ENCODE measurements around the gene CD72. TPM values are rescaled to one million over a fixed set of nuclear protein-coding genes. Genes with fewer than 3 reads are reported as not detected.

Gene CD72, protein sequence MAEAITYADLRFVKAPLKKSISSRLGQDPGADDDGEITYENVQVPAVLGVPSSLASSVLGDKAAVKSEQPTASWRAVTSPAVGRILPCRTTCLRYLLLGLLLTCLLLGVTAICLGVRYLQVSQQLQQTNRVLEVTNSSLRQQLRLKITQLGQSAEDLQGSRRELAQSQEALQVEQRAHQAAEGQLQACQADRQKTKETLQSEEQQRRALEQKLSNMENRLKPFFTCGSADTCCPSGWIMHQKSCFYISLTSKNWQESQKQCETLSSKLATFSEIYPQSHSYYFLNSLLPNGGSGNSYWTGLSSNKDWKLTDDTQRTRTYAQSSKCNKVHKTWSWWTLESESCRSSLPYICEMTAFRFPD
- 0.39 and 1.1 TPM in 2 replicates for total RNA-seq

DNA sequence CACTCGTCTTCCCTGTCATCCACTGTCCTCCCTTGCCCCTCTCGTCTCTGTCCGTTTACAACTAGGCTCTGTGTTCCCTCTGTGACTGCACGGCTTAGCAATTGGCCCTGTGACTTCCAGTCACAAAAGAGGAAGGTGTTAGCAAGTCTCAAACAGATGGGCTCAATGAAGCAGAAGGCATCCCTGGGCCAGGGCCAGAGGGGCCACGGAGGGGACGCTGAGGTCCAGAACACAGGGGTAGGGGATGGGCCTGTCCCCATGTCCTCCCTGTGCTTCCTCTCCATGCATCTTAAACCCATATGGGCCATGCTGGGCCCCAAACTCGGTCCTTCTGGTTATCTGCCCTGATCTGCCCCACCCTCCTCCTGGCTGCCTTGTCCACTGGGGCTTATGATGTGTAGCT lies at the start of gene CD72:
CD72 (minus strand) TSS at position 89 of the 403 bp plus-strand sequence. CDS start 110 bp downstream, outside the sequence.

DNA sequence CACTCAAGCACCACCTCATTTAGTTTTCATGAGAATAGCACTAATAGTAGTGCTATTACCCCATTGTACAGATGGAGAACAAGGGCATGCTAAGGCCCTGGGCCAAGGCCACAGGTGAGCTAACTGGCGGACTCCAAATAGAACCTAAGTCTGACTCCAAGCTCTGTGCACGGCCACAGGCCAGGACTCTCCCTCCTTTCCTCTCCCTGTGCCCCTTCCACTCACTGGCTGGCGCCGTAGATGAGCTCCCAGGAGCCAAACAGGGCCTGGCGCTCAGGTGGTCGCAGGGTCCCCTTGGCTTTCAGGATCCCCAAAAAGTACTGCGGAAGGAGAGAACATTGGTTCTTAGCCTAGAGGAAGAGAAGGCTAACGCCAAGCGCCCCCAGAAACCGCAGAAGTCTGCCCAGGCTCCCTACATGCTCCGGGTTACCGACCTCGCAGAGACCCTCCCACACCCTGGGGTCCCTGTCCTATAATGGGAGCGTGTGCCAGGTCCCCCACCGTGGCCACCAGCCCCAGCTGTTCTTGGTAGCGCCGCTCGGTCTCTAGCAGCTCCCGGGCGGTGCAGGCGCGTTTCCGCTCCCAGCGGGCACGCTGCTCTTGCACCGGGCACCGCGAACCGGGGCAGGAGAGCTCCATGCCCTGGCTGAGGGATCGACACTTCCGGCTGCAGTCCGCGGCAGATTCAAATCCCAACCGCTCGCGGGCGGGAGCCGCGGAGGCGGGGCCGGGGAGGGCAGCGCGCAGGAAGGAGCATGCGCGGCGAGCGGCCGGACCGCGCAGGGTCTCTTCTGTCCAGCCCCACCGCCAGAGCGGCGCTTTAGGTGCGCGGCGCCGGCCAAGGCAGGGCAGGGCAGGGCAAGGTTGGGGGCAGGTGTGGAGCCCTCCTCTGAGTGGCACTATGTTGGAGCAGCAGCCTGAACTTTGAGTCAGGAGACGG lies 46.6 kb upstream of the CD72 start, which contains the start of gene ARHGEF39:
ARHGEF39 (minus strand) TSS at position 665 of the 940 bp plus-strand sequence; CDS start at position 639, 26 bp downstream.

GRCh38 chr9:35658137-35658967 lies 40.1 kb upstream of the CD72 start, which contains the start of gene CCDC107:
Gene CCDC107 (plus strand): TSS chr9:35658292. CDS start chr9:35658380, 88 bp downstream.

DNA sequence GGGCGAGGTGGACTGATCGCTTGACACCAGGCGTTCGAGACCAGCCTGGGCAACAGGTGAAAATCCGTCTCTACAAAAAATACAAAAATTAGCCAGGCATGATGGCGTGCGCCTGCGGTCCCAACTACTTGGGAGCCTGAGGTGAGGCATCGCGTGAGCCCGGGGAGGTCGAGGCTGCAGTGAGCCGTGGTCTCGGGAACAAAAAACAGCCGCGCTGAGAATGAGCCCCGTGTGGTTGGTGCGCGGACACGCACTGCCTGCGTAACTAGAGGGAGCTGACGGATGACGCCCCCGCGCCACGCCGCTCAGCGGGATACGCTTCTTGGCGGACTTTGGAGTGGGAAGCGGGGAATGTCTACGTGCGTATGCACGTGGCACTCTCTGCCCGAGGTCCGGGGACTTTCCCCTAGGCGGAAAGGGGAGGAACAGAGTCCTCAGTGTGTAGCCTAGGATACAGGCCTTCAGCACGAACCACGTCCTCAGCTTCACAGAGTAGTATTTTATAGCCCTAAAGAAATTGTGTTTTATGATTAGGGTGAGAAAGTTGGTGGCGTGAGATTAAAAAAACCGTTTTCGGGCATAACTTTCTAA lies 39.4 kb upstream of the CD72 start, which contains the start of gene RMRP:
RMRP (minus strand) TSS at position 474 of the 591 bp plus-strand sequence.

DNA sequence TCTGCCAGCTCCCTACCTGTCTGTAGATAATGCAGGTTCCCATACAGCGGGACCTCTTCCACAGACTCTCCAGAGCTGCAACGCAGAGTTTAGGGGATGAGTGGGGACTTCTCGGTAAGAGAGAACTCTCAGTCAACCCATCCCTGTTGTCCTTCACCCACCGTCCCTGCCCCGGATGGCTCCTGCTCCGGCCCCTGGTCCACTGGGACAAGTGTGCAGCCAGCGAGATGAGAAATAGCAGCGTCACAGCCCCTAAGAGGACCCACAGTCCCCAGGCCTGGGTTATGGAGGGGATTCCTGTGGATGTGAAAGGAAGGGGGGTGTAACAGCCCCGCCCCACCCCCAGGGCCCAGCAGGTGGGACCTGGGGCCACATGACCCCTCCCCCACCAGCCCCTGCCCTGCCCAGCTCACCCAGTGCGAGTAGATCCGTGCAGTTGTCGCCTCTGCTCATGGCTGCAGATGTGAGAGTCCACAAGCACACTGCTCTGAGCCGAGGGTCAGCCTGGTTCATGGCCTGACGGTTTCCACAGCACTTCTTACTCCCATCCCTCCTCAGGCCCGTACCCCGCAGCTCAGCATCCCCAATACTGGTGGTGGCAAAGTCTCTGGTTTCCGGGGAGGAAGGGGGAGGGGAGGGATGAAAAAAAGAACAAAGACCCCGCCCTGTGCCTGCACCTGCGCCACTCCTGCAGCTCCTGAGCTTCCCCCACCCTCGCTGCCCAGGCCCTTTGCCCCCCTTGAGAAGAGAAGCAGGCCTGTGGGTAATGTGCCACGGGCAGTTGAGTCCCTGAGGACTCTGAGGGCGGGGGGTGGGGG lies 32.3 kb upstream of the CD72 start, which contains the start of gene SIT1:
SIT1 (minus strand) TSS at position 591 of the 818 bp plus-strand sequence; CDS start at position 513, 78 bp downstream.

DNA sequence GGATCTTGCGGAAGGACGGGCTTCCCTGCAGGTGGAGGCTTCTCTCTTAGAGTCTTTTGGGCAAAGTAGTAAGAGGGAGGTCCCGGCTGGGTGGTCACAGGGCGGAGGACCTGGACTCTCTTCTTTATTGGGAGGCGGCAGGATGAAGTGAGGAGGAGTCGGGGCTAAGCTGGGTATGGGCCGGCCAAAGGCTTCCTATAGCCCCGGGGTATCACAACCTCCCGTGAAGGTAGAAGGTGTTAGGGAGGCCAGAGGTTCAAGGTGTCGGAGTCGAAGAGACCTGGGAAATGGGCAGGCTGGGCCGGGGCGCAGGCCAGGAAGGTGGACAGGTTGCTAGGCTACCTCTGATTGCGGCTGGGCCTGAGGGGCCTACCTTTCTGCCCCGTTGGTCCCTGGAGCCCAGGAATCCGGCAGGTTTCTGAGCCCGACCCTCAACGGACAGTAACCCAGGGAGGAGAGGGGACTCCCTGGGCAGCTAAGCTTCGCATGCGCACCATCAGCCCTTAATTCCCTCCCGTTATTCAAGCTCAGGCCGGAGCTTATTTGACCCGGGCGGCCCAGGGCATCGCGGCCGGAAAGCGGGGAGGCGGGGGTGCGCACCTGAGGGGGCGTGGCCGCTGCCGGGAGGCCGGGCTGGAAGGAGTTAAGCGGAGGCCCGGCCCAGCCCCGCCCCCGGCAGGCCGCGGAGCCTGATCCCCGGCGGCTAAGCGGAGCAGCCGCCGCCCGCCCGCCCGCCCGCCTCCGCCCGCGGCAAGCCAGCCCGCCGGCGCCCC lies 13.4 kb downstream of the CD72 start, which contains the start of gene TESK1:
TESK1 (plus strand) TSS at position 685 of the 773 bp plus-strand sequence. CDS start 358 bp downstream, outside the sequence.

Other genes with a start within 250 kb of the CD72 start
- gene RUSC2, start 128.3 kb downstream of the CD72 start, total RNA-seq = 26.3 and 27.8 TPM in 2 replicates
- gene TESK1, start 13.2 kb downstream of the CD72 start, total RNA-seq = 11.9 and 13.4 TPM in 2 replicates
- not detected in 2 replicates for gene SIT1, start 32.5 kb upstream of the CD72 start, total RNA-seq
- gene RMRP, start 39.6 kb upstream of the CD72 start, total RNA-seq = 5,375 and 9,932 TPM in 2 replicates
- gene CCDC107, start 39.9 kb upstream of the CD72 start, total RNA-seq = 9.1 and 11.4 TPM in 2 replicates
- 3.7 and 40.2 TPM in 2 replicates for gene ARHGEF39, start 46.8 kb upstream of the CD72 start, total RNA-seq
- 6.7 and 52.0 TPM in 2 replicates for gene CA9, start 55.5 kb upstream of the CD72 start, total RNA-seq
- gene TPM2, start 71.5 kb upstream of the CD72 start, total RNA-seq = 464 and 956 TPM in 2 replicates
- 184 and 414 TPM in 2 replicates for gene TLN1, start 113.8 kb upstream of the CD72 start, total RNA-seq
- 49.4 and 88.2 TPM in 2 replicates for gene CREB3, start 114.3 kb upstream of the CD72 start, total RNA-seq
- 14.7 and 19.6 TPM in 2 replicates for gene GBA2, start 130.8 kb upstream of the CD72 start, total RNA-seq
- gene RGP1, start 130.9 kb upstream of the CD72 start, total RNA-seq = 14.9 and 23.8 TPM in 2 replicates
- gene MSMP, start 135.9 kb upstream of the CD72 start, total RNA-seq = not detected in 2 replicates
- gene NPR2, start 173.2 kb upstream of the CD72 start, total RNA-seq = 19.0 and 27.6 TPM in 2 replicates
- gene SPAG8, start 193.8 kb upstream of the CD72 start, total RNA-seq = 0.26 and 0.48 TPM in 2 replicates
- gene HINT2, start 196.6 kb upstream of the CD72 start, total RNA-seq = 26.4 and 45.3 TPM in 2 replicates
- not detected in 2 replicates for gene FAM221B, start 210.3 kb upstream of the CD72 start, total RNA-seq
- gene TMEM8B, start 210.8 kb upstream of the CD72 start, total RNA-seq = 2.3 and 6.9 TPM in 2 replicates